ENCODE measurements around the gene SEC24D.
A peak's percentile ranks its signal among the peaks of the same experiment; 100 is the strongest.
"Not testable (repeated sequence)": the region's sequence is repeated elsewhere in the genome, so short reads cannot be mapped to it uniquely, and the experiment has no call there.

The SEC24D gene

GRCh38 chr4:118810991-118811764, 24.7 kb downstream of the SEC24D start:
- DNase-seq, result no peak

GRCh38 chr4:118807659-118808058, 28.3 kb downstream of the SEC24D start:
- DNase-seq, result no peak

- DNase-seq, result no peak
These were observed 32.7 kb downstream of the SEC24D start for GRCh38 chr4:118803253-118803652.

- DNase-seq, result no peak
These were observed 33.9 kb downstream of the SEC24D start for GRCh38 chr4:118801895-118802575.

- no peak for DNase-seq
These were observed 36.5 kb downstream of the SEC24D start for GRCh38 chr4:118799231-118799942.

- DNase-seq, result no peak
These were observed 37.3 kb downstream of the SEC24D start for GRCh38 chr4:118798658-118799057.

GRCh38 chr4:118797558-118798142, 38.3 kb downstream of the SEC24D start:
- DNase-seq, result no peak

GRCh38 chr4:118791690-118792446, 44.1 kb downstream of the SEC24D start:
- not testable (repeated sequence) for DNase-seq

- no peak for DNase-seq
These were observed 45.4 kb downstream of the SEC24D start for GRCh38 chr4:118790544-118790943.

GRCh38 chr4:118788911-118789310, 47.0 kb downstream of the SEC24D start:
- no peak for DNase-seq

GRCh38 chr4:118787844-118788380, 48.0 kb downstream of the SEC24D start:
- no peak for DNase-seq

- no peak for DNase-seq
These were observed 51.1 kb downstream of the SEC24D start for GRCh38 chr4:118784776-118785175.

GRCh38 chr4:118783887-118784286, 52.0 kb downstream of the SEC24D start:
- DNase-seq, result no peak

GRCh38 chr4:118782886-118783285, 53.0 kb downstream of the SEC24D start:
- not testable (repeated sequence) for DNase-seq

- DNase-seq, result not testable (repeated sequence)
These were observed 58.3 kb downstream of the SEC24D start for GRCh38 chr4:118777649-118778048.

- not testable (repeated sequence) for DNase-seq
These were observed 58.8 kb downstream of the SEC24D start for GRCh38 chr4:118776955-118777640.

- no peak for DNase-seq
These were observed 59.6 kb downstream of the SEC24D start for GRCh38 chr4:118776157-118776954.

- peak; percentile 57 for DNase-seq
These were observed 60.5 kb downstream of the SEC24D start for GRCh38 chr4:118775405-118775804.

- peak; percentile 57 for DNase-seq
These were observed 60.9 kb downstream of the SEC24D start for GRCh38 chr4:118774989-118775388.

- no peak for DNase-seq
These were observed 61.6 kb downstream of the SEC24D start for GRCh38 chr4:118774321-118774720.

- DNase-seq, result no peak
These were observed 62.5 kb downstream of the SEC24D start for GRCh38 chr4:118773429-118773792.
